Ramos (cell line): Measurements from ENCODE around the gene SLC7A6OS.

Experiments used
- in situ Hi-C: fragments of 300-500 bp; cut with MboI; formaldehyde crosslinking; loops from one replicate; pipeline ENCODE4 v1.14.3; 2022; ENCODE audit warnings: low sequenced_read_pairs; ENCODE audit not compliant: unreplicated experiment

SLC7A6OS gene

DNA sequence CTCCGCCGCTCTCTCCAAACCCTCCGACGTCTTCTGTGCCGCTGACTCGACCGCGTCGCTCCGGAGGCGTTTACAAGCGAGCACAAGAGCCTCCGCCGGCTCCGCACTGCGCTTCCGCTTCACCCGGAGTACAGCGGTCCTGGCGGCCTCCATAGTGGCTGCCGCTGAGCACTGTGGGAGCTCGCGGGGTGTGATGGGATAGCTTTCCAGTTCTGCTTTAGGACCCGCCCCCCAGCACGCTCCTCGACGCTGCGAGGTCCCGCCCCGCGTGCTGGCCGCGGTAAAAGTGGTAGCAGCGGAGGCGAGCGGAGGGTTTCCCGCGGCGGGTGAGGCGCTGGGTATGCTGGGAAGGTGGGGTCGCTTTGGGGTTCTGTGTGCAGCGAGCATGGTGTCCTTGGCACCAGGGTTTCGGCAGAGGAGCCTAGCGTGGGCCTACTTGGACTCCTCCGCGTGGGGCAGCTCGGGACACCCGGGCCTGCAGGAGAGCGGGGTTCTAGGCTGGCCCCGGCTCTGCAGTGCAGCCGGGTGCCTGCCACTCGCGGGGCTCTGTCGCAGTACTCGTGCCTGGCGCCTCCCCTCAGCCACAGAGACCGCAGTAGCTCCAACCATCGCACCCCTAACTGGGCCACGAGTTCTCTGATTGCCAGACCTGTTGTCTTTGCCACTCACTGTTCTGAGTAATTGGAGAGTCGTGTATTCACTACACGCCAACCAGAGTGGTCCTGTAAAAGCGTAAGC is at the start of gene SLC7A6OS, which contains the start of gene PRMT7:
TSS of gene SLC7A6OS (minus strand) at position 173 of the 738 bp plus-strand sequence. CDS start at position 153, 20 bp downstream.
TSS of gene PRMT7 (plus strand) at position 246 of the 738 bp plus-strand sequence. CDS start 4,961 bp downstream, outside the sequence.
- in situ Hi-C loops, result no loop called here

DNA sequence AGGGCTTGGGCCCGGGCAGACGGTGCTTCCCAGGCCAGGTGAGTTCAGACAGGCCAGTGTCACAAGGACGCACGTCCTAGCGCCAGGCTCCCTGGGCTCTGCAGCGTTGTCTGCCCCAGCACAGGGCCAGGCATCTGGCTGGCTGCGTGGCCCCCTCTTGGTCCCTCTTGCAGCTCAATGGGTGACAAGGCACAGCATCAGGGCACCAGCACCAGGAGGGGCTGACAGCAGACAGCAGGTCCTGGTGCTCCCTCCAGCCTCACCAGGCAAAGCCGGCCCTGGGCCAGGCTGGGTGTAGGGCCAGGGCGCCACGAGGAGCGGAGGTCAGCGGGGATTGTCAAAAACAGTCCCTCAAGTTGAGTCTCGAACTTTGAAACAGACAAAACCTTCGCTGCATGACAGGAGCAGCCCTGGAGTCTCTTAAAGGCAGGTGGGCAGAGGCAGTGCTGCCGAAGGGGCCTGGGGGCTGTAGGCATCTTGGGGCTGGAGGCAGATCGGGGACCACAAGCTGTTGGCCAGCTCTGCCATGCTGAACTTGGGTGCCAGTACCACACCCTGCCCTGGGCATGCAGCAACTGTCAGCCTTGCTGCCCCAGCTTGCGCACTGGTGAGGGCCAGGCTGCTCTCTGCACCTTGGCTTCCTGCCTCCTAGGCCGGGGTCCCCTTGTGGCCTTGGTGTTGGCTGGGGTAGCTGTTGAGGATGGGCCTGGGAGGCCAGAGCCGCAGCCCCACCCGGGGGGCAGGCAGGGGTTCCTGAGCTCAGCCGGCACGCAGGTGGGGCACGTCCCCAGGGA is 48.8 kb upstream of the SLC7A6OS start:
- in situ Hi-C loops, result no loop called here

- in situ Hi-C loops, result no loop called here
Measured at GRCh38 chr16:68358951-68359350, 48.2 kb upstream of the SLC7A6OS start.

GRCh38 chr16:68357923-68358322 is 47.2 kb upstream of the SLC7A6OS start:
- in situ Hi-C loops, result no loop called here

DNA sequence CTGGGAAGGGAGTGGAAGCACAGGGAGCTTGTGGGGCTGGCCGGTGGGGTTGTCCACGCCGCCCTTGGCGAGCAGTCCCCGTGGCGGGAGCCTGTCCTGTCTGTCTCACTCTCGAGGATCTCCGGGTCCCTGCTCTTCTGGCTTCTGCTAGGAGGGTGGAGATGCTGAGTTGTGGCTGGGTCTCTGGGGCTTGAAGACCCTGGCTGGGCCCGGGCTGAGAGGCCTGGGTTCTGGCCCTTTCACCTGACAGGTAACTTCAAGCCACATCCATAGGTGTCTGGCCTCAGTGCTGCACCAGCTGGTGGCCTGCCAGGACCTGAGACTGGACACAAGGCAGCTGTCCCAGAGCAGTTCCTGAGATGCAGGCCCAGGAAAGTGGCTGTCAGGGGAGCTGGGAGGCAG is 46.8 kb upstream of the SLC7A6OS start:
- in situ Hi-C loops, result no loop called here

DNA sequence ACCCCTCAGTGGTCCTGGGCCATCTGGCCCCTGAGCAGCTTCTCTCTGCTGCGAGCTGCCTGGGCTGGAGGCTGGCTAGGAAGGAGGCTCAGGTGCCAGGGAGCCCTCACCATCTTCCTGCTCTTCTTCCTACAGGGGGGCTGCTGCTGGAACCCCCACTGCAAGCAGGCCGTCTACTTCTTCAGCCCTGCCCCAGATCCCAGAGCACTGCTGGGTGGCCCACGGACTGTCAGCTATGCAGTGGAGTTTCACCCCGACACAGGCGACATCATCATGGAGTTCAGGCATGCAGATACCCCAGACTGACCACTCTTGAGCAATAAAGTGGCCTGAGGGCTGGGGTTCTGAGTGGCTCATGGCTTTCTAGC is 46.2 kb upstream of the SLC7A6OS start:
- in situ Hi-C loops, result no loop called here

- in situ Hi-C loops, result no loop called here
Measured at GRCh38 chr16:68356249-68356918, 45.6 kb upstream of the SLC7A6OS start.

- in situ Hi-C loops, result no loop called here
Measured at GRCh38 chr16:68355447-68356248, 44.9 kb upstream of the SLC7A6OS start.

GRCh38 chr16:68354816-68355215 is 44.1 kb upstream of the SLC7A6OS start:
- in situ Hi-C loops, result no loop called here

GRCh38 chr16:68353366-68353765 is 42.6 kb upstream of the SLC7A6OS start:
- in situ Hi-C loops, result no loop called here

- in situ Hi-C loops, result no loop called here
Measured at GRCh38 chr16:68351991-68352431, 41.3 kb upstream of the SLC7A6OS start.

DNA sequence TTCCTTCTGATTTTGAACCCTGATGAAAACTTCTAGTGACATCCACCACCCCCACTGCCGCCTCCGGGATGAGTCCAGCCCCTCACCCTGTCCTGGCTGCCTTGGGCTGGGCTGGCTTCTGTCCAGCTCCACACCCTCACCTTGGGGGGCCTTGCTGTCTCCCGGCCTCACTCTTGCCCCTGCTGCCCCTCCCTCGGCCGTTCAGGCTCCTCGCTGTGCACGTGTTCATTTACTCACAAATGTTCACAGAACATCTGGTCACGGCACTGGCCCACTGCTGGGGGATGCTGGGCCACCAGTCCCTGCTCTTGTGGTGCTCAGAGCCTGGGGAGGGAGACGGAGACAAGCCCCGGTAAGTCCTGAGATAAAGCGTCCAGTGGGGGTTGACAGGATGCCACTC is 40.7 kb upstream of the SLC7A6OS start:
- in situ Hi-C loops, result no loop called here

- in situ Hi-C loops, result no loop called here
Measured at GRCh38 chr16:68350813-68351350, 40.1 kb upstream of the SLC7A6OS start.

DNA sequence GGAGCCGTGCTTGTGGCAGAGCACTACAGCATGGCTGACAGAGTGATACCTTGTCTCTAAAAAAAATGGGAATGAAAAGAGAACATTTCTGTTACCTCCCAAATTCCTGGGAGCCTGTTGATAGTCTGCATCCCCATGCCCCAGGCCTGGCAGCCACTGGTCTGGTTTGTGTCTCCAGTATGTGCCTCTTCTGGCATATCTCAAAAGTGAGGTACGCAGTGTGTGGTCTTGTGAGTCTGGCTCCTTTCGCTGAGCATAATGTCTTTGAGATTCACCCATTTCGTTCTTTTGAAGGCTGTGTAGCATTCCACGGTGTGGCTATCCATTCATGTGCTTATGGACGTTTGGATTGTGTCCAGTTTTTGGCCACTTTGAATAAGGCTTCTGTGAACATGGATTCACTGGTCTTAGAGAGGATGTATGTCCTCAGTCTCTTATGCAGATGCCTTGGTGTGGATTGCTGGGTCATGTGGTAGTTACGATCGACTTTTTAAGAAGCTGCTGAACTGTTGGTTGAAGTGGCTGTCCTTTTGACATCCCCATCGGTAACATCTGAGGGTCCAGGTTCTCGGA is 39.2 kb upstream of the SLC7A6OS start:
- in situ Hi-C loops, result no loop called here

GRCh38 chr16:68348639-68349445 is 38.1 kb upstream of the SLC7A6OS start:
- in situ Hi-C loops, result no loop called here

DNA sequence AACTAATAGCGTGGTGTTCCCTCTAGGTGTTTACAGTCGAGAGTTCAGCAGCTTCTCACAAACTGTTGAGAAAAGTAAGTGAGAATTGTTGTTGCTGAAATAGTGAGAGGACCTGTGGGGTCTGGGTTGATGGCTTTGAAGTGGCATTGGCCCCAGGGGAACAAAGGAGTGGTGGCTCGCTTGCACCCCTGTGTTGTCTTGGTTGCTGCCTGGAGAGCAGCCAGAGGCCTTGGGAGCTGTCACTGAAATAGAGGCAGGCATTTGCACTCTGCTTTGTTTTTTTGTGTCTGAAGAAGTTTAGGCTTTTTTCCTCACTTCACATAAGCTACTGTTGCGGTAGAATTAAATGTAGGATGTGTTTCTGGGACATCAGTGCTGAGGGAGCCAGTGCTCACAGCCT is 36.9 kb upstream of the SLC7A6OS start:
- in situ Hi-C loops, result no loop called here

DNA sequence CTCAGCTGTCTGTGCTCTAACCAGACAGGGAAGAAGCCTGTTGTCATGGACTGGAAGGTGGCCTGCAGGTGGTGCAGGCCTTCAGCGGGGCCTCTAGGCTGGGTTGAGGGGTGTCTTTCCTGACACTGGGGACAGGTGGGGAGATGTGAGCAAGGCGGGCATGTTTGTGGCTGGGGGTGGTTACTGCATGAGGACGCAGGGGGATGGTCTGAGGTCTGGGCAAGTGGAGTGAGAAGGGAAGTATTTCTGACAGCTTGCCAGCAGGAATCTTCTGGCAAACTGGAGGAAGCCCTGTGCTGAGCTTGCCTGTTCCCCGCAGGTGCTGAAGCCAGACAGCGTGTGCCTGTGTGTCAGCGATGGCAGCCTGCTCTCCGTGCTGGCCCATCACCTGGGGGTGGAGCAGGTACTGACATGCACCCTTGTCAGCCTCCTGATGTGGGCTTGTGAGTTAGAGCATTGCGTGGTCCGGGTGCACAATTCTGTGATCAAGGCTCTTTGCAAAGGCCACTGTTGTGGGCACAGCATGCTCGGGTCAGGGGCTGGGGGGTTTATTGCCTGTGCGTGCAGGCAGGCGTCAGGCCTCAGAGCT is 36.2 kb upstream of the SLC7A6OS start:
- in situ Hi-C loops, result no loop called here

GRCh38 chr16:68345958-68346635 is 35.4 kb upstream of the SLC7A6OS start:
- in situ Hi-C loops, result no loop called here
